HG03066 (cell line): ENCODE data around the gene AKR1A1.
"Not testable (repeated sequence)": the region's sequence is repeated elsewhere in the genome, so short reads cannot be mapped to it uniquely, and the experiment has no call there.

Experiments
- ATAC-seq: cut with Tn5 transposase; IDR thresholded peaks from one replicate; pipeline ENCODE4 v1.9.1; 2021; ENCODE audit warnings: low read depth; ENCODE audit not compliant: unreplicated experiment

AKR1A1 gene

DNA sequence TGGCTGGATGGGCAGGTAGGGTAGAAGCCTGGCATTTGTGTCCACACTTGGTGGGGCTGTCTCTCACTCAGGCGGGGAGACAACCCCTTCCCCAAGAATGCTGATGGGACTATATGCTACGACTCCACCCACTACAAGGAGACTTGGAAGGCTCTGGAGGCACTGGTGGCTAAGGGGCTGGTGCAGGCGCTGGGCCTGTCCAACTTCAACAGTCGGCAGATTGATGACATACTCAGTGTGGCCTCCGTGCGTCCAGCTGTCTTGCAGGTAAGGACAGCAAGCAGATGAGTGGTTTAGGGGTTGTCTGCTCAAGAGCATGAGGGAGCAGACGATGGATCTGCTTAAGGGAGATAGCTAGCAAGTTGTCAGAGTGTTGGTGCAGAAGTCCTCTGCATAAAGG lies 17.3 kb downstream of the AKR1A1 start:
- ATAC-seq = no peak

DNA sequence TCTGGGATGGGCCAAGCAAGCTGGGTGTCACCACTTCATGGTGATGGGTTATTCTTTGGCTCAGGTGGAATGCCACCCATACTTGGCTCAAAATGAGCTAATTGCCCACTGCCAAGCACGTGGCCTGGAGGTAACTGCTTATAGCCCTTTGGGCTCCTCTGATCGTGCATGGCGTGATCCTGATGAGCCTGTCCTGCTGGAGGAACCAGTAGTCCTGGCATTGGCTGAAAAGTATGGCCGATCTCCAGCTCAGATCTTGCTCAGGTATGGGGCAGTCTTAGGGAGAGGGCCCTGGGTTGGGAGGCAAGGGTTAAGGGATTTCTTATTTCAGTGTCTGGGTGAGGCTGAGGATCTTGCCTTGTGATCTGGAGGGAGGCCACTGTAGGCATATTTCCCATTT lies 17.8 kb downstream of the AKR1A1 start:
- no peak for ATAC-seq

DNA sequence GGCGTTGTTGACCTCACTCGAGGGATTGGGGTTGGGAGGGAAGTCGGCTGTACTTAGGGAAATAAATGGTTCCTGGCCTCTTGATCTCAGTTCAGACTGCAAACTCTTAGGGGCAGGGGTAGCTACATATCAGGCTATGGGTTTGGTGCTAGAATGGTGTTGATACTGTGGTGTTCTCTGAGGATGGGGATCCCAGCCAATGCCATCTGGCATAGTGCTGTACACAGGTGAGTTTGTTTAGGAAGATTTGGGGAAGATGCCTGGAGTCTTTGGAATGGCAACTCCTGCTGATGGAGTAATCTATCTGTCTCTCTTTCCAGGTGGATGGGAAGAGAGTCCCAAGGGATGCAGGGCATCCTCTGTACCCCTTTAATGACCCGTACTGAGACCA lies 18.9 kb downstream of the AKR1A1 start:
- no peak for ATAC-seq

DNA sequence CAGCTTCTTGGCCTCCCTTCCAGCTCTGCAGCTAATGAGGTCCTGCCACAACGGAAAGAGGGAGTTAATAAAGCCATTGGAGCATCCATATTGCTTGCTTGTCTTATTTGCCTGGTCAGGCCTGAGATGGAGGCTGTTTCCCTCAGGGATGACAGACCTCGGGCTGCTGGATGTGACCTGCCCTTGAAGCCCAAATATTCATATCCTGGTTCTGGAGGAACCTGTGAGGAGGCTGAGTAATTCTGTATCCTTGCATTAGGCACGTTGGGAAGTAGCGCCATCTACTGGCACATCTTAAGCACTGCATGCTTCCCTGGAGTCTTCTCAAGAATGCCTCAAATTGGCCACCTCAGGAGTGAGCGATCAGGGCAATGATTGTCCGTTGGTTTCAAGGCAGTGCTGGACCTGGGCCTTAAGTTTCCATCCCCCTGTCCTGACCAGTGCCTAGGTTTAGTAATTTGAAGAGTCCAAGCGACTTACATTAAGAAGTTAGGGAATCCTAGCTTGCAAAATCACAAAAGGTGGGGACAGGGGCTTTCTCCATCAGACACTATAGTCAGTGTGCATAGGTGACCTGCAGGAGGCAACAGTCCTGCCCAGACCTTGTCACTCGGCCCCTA lies 19.4 kb downstream of the AKR1A1 start:
- no peak for ATAC-seq

DNA sequence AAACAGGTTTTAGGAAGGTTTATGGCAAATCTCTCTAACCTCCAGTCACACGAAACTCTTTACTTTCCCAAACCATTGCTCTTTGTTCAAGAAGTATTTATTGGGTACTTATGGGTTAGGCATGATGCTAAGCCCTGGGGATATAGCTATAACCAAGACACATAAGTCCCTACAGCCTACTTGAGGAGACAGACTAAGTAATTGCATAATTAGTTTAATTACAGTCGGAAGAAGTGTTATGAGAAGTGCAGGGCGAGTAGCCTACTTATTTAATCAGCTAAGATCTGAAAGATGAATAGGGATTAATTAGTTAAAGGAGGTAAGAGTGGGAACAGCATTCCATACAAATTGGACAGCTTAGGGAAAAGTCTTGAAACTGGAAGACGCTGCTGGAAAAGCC lies 20.0 kb downstream of the AKR1A1 start:
- no peak for ATAC-seq

DNA sequence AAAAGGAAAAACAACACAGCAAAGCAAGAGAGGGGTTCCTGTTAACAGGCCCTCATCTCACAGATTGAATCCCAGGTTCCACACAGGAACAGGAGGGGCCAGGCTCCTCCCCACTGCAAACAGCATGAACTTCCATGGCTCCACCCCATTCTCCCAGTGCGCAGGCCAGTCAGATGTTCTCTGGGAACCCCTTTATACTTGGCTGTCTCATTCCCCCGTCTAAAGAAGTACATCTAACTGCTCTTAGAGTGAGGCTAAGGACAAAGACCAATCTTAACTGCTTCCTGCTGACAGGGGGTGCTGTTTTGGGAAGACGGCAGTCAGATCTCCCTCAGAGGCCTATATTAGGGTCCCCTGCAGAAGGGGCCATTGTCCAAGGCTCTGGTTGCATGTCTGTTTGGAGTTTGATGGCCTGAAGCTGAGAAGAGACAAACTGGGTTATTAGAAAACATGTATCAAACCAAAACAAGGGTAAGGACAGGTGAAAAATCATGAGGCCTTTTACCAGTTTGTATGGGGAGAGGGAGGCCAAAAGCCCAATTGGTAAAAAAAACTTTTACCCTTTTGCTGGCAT lies 22.7 kb downstream of the AKR1A1 start:
- no peak for ATAC-seq

DNA sequence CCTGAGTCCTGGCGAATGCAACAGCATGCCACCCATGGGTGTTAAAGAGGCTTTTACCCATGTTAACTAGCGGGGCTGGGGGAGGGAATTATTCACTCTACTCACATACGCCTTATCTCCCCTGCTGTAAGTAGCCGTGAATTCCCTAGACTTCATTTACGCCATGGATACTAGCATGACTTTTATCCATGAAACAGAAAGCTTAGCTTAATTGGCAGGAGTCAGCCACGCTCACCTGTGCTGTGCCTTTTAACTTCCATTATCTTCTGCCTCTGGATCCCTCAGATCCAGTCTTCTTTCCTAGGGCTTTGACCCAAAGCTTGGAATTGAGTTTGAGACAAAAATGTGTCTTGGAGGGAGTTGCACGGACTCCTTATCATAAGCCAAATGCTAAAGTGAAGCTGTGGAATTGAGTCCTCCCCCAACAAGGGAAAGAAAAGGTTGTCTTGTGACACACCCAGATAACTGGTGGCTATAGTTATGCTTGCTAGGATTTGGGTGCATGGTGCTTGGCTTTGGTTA lies 23.5 kb downstream of the AKR1A1 start:
- ATAC-seq = no peak

DNA sequence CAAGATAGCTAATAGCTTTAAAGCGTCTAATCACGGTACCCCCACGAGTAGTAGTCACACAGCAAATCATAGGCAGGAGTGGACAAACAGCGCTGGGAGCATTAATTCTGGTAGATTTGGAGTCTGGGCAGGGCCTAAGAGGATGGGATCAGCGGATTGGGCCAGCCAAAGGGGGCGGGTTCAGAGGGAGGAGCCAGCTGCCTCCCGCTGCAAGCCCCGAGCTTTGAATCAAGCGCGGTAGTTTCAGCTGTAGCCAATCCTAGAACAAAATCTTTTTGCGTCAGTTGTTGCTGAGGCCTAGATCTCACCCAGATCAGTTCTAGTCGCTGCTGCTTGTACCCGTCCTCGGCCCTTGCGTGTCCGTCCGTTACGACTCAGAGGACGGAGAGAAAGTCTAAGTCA lies 32.6 kb downstream of the AKR1A1 start:
- peak; percentile 70 for ATAC-seq

DNA sequence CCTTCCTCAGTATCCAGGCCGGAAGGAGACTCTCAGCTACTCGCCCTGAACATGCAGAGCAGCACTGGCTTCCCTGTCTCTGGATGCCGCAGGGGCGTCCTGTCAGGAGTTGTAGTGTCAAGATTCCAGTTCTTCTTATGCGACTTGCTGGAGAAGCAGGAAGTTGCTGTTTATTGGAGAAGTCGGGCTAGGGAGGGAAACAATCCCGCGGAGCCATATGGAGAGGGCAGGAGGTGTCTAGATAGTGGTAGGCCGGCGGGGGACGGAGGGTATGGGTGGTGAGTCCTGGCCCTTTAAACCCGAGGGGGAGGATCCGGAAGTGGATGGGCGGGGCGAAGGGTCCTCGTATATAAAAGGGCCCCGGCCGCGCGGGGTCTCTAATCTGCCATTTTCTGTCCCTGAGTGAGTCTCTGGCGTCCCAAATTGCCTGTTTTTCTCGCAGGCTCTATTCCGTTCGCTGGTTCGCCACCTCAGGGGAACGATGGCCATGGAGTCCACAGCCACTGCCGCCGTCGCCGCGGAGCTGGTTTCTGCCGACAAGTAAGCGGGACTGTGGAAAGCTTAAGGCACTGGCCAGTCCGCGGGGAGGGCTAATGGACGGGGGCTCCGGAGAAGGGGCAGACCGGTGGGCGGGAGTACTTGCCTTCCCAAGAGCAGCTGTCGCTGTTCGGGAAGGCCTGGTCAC lies 33.2 kb downstream of the AKR1A1 start, which contains the start of gene NASP:
NASP (plus strand) TSS at position 376 of the 685 bp plus-strand sequence; CDS start at position 482, 106 bp downstream.
- ATAC-seq = peak; percentile 59

DNA sequence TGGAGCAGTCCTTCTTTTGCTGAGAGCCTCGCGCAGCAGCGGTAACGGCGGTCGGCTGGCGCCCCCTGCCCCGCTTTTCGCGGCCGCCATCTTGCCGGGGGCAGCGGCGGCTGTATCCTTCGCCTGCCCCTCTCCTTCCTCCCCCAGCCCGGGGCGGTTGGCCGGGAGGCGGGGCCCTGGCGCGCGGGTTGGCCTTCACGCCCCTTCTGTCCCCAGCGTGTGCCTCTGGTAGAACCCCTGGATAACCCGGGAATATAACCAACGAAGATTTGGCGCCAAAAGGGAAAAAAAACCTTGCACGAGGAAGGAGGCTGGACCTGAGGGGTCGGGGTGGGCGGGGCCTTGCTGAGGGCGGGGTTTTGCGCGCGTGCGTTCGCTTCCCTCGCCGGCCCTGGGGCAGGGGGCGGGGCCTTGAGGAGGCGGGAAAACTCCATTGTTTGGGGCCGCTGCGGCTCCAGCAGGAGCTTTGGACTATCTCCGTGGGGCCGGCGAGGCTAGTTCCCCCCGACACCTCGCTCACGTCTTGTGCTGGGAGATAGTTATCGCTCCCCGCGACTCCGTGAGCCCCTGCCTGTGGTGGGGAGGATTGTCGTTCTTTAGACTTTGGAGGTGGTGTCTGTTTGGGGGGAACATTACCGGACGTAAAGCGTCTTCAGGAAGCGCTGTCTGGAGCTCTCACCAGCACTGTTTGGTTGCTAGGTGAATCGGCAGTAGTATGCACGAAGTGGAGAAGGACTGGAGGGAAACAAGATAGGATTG lies 33.9 kb downstream of the AKR1A1 start:
- peak; percentile 31 for ATAC-seq

DNA sequence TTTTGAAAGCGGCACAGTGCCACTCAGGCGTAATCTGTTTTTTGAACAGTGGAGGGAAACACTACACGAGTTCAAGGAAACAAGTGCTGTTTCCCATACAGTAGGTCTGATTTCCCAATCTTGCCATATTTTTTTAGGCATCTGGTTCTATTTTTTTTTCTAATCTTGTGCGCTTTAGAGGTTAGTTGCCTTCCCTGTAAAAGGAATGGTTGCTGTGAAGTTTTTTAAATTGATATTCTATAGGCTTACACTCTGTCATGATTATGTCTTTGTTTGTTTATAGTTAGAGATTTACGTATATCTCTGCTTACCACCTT lies 34.4 kb downstream of the AKR1A1 start:
- ATAC-seq = no peak

DNA sequence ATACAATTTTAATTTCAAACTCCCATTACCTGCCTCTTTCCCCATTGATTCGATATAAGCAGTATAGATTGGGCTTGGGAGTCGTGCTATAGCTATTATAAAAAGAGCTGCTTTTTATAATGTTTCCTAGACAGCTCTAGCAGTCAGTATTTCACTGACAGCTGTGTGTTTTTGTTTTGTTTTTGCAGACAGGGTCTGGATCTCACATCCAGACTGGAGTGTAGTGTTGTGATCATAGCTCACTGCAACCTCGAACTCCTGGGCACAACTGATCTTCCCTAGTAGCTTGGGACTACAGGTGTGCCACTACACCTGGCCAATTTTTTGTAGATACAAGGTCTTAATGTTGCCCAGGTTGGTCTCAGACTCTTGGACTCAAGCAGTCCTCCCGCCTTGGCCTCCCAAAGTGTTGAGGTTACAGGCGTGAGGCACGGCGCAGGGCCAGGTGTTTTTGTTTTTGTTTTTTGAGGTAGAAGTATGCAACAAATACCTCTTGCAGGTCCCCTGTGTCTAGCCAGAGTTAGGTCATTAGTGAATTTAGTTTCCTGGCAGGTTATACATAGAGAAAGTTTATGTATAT lies 35.0 kb downstream of the AKR1A1 start:
- no peak for ATAC-seq

DNA sequence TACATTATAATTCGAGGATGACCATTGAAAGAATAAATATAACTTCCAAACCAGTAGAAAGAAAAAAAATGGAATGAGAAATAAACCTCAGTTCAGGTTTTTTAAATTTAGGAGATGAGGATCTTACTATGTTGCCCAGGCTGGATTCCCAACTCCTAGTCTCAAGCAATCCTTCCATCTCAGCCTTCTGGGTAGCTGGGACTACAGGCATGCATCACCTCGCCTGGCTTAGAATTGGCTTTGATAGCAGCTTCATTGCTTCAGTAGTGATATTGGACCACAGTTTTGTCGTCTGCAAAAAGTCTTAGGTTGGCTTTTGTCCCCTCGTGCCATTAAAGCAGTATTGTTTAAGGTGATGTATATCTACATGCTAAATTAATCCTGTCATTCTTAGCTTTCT lies 36.1 kb downstream of the AKR1A1 start:
- ATAC-seq = no peak

DNA sequence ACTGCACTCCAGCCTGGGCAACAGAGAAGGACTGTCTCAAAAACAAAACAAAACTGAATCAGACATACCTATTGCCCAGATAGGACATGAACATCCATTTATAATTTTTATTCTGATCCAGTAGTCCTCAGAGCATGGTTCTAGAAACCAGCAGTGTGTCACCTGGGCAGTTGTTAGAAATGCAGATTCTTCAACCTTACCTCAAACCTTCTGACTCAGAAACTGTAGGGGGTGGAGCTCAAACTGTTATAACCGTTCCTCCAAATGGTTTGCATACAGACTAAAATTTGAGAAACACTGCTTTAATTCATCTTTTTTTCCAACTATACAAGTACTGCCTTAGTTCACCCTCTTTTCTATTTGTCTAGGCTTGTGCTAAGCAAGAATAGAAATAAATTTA lies 39.2 kb downstream of the AKR1A1 start:
- ATAC-seq = no peak

DNA sequence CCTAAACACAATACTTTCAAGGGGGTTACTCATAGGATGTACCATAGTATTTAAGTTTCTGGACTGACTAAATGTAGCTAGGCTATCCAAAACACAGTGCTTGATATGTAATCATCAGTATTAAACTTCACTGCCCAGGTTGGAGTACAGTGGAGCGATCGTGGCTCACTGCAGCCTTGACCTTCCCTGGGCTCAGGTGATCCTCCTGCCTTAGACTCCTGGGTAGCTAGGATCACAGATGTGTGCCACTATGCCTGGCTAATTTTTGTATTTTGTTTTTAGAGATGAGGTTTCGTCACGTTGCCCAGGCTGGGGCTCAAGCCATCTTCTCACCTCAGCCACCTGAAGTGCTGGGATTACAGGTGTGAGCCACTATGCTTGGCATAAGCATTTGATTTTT lies 43.8 kb downstream of the AKR1A1 start:
- ATAC-seq = no peak

DNA sequence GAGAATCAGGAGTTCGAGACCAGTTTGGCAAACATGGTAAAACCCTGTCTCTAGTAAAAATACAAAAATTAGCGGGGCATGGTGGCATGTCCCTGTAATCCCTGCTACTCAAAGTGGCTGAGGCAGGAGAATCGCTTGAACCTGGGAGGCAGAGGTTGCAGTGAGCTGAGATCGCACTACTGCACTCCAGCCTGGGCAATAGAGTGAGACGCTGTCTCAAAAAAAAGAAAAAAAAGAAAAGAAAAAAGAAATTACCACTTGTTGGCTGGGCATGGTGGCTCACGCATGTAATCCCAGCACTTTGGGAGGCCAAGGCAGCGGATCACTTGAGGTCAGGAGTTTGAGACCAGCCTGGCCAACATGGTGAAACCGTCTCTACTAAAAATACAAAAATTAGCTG lies 46.1 kb downstream of the AKR1A1 start:
- not testable (repeated sequence) for ATAC-seq

DNA sequence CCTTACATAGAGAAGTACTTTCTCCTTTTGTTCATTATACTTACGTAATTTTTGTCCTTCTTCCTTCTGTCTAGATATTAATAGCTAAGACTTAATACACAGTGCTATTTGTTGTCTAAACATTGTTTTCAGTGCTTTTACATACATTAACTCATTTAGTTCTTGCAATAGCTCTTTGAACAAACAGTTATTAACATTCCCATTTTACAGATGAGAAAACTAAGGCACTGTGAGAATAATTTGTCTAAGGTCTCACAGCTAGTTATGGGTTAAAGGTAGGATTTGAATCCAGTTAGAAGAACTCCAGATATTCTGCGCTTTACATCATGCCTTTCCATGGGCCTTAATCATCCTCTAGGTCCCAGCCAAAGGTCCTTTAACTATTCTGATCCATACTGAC lies 53.6 kb downstream of the AKR1A1 start:
- no peak for ATAC-seq

DNA sequence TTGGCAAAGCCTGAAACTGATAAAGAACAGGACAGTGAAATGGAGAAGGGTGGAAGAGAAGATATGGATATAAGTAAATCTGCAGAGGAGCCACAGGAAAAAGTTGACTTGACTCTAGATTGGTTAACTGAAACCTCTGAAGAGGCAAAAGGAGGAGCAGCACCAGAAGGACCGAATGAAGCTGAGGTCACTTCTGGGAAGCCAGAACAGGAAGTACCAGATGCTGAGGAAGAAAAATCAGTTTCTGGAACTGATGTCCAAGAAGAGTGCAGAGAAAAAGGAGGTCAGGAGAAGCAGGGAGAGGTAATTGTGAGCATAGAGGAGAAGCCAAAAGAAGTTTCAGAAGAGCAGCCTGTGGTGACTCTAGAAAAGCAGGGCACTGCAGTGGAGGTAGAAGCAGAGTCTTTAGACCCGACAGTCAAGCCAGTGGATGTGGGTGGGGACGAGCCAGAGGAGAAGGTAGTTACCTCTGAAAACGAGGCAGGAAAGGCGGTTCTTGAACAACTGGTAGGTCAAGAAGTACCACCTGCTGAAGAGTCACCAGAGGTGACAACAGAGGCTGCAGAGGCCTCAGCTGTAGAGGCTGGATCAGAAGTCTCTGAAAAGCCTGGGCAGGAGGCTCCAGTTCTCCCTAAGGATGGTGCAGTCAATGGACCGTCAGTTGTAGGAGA lies 56.9 kb downstream of the AKR1A1 start:
- ATAC-seq = no peak

DNA sequence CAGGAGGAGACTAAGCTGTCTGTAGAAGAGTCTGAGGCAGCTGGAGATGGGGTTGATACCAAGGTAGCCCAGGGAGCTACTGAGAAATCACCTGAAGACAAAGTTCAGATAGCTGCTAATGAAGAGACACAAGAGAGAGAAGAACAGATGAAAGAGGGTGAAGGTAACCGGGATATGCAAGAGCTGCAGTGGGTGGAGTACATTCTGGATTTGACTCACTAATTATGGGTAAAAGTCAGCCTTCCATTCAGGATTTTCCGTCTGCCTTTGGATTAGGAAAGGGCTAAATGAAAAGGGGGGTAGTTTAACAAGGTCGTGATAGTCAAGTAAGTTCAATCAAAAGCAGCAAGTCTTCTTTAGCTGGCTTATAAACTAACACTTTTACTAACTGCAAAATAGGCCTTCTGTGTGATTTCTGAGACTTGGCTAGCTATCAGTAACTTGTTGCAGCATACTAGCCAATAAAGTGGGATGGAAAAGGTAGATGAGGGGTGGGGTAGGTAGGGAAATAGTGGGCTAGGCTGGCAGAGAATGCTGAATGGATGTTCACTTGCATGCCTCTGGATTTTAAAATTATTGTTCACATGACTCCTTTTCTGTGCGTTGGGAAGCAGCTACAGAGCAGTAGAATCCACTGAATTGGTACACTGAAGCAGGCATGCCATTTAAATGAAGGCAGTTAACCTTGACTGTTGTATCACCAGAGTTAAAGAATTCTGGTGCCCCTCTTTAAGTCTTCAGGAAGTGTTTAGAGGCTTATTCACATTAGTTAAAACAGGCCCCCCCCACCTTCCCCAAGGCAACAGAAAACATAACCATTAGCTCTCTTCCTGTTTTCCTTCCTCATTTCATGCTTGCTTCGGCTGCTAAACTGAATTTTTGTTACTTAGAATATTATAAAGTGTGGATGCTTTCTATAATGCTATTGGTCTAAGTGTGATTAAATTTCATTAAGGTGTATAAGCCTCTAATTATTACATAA lies 57.8 kb downstream of the AKR1A1 start:
- ATAC-seq = no peak
